Psoas muscle (tissue), 8 donors: Measurements from ENCODE around the gene LSM4. TPM values are rescaled to one million over a fixed set of nuclear protein-coding genes. Genes with fewer than 3 reads are reported as not detected.
"Not testable (repeated sequence)": the region's sequence is repeated elsewhere in the genome, so short reads cannot be mapped to it uniquely, and the experiment has no call there.

ENCODE experiments used
- ATAC-seq, 4 donors: fragments of 200-7000 bp; cut with Tn5 transposase; one replicate each; pipeline ENCODE4 v1.9.1; 2020; ENCODE audit warnings: moderate library complexity in 3 of 4, mild to moderate bottlenecking in 2 of 4
- DNase-seq, 2 donors: peaks; one replicate each; pipeline ENCODE4 v3.0.0-alpha.2; 2020
- H3K27ac ChIP-seq: fragments of 200-600 bp; one replicate; pipeline ENCODE4 v1.8.0; 2022
- H3K27me3 ChIP-seq, 3 donors: fragments of 200-600 bp in 1 of 3; one replicate each; pipeline versions ENCODE4 v1.6.1 to v1.8.0; 2013 to 2022; ENCODE audit warnings: low read length in 2 of 3, mild to moderate bottlenecking in 2 of 3, moderate library complexity in 1 of 3; ENCODE audit not compliant: insufficient read depth in 3 of 3
- H3K36me3 ChIP-seq, 2 donors: fragments of 200-600 bp in 1 of 2; one replicate each; pipeline versions ENCODE4 v1.6.1 to v1.8.0; 2013 to 2022; ENCODE audit warnings: low read depth in 1 of 2, mild to moderate bottlenecking in 1 of 2, moderate library complexity in 1 of 2; ENCODE audit not compliant: insufficient read depth in 1 of 2
- H3K4me1 ChIP-seq: fragments of 200-600 bp; one replicate; pipeline ENCODE4 v1.8.0; 2022
- H3K4me3 ChIP-seq: fragments of 200-600 bp; one replicate; pipeline ENCODE4 v1.8.0; 2022; ENCODE audit warnings: mild to moderate bottlenecking
- H3K9me3 ChIP-seq: fragments of 200-600 bp; one replicate; pipeline ENCODE4 v1.8.0; 2022
- WGBS, 3 donors: extraction: QIAGEN DNeasy Blood & Tissue Kit; methylation state at CpG; one replicate each; pipeline versions ENCODE4 v1.1.6 to v1.1.7; 2013; 5-methylcytosine and 5-hydroxymethylcytosine counted together
- intact Hi-C, 2 donors: fragments of 100-400 bp; cut with DNase I; formaldehyde crosslinking; loops; one replicate each; pipeline versions ENCODE4 v1.11.0 to v1.14.2; 2022
- polyA plus RNA-seq, 3 donors: library from polyadenylated mRNA; stranded (reverse); fragments of 200-250 nt; gene quantifications; one replicate each; pipeline ENCODE4 v1.2.3, GENCODE V29; 2013
- total RNA-seq, 4 donors: library from RNA; stranded (reverse); fragmentation: NEBNext Ultra II Directional in 2 of 4; extraction: Animal tissue kit (Norgen Biotek cat#: 25700) in 2 of 4; gene quantifications; one replicate each; pipeline versions ENCODE4 v1.2.1 to v1.2.4, GENCODE V29; 2021 to 2023
- TF ChIP-seq, protein P1 (sequence below): fragments of 200-600 bp; IDR thresholded peaks from one replicate; pipeline ENCODE4 v1.8.0; 2022; ENCODE audit warnings: antibody characterized with exemption
- donor health status: healthy with polysubstance abuse.
- donor health status: DM: no; HTN: no; CAD: no; lungs with moderate emphysema.
- donor health status: Bipolar disorder and iron deficiency.
- donor health status: healthy.
- donor health status: DM: yes; HTN: yes; CAD: no.
- donor health status: DM: no; HTN: no; CAD: no.
- donor health status: DM: no; HTN: no; CAD: no.
- donor health status: DM: yes; HTN: yes; CAD: no.

Gene LSM4
- total and polyA plus RNA-seq, 7 donors, result 87.9 to 215 (median 132) TPM

DNA sequence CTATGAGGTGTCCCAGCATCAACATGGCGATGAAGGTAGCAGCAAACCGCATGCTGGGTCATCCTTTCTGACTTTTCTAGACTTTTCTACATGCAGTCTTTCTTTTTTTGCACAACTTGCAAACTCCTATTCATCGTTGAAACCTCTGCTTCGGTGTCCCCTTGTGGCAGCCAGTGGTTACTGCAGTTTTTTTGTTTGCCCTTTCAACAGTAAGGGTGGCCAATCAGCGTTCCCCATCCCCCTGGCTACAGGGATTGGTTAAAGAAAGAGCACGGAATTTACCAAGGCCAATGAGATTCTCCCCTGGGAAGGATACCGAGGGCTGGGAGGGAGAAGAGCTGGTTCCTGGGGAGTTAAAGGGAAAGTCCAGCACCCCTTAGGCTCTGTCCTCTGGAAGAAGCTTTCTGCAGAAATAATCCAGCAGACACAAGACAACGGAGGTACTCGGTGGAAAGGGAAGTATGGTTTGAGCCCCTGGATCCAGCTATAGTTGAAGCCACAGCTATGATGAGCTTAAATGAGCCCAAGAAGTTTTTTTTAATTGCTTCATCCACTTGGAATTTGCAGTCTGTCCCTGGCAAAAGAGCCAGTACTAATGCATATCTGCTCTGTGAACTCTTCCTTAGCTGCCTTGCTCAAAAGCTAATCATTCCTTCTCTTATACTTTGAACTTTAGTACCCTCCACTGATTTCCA lies 5.6 kb upstream of the LSM4 start:
- WGBS, 3 donors, result 3 to 6% (median 4%) methylated on average over 9 of the region's 9 CpGs
- Histone ChIP-seq H3K9me3 (no peaks in the 10 kb centered on the region), H3K36me3 (no peaks in the 10 kb centered on the region), H3K27ac (peak overlapping the region; percentile 71), H3K27me3 (no peaks in the 10 kb centered on the region), H3K4me1 (peaks cover 22% of the 10 kb centered on the region), H3K4me3 (peak overlapping the region; percentile 58)
- intact Hi-C loops, result no loop called here
- peak; percentile 89 to 92 for DNase-seq
- ATAC-seq, result peak; percentile 93 to 98 (median 94)
- TF ChIP-seq, protein P1, sequence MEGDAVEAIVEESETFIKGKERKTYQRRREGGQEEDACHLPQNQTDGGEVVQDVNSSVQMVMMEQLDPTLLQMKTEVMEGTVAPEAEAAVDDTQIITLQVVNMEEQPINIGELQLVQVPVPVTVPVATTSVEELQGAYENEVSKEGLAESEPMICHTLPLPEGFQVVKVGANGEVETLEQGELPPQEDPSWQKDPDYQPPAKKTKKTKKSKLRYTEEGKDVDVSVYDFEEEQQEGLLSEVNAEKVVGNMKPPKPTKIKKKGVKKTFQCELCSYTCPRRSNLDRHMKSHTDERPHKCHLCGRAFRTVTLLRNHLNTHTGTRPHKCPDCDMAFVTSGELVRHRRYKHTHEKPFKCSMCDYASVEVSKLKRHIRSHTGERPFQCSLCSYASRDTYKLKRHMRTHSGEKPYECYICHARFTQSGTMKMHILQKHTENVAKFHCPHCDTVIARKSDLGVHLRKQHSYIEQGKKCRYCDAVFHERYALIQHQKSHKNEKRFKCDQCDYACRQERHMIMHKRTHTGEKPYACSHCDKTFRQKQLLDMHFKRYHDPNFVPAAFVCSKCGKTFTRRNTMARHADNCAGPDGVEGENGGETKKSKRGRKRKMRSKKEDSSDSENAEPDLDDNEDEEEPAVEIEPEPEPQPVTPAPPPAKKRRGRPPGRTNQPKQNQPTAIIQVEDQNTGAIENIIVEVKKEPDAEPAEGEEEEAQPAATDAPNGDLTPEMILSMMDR, result peak; percentile 91

GRCh38 chr19:18326772-18327171 lies 3.9 kb upstream of the LSM4 start:
- intact Hi-C loops, result no loop called here
- TF ChIP-seq, protein P1, result no peak
- H3K27ac ChIP-seq, result no peak overlapping the region
- no peak overlapping the region for H3K4me3 ChIP-seq
- H3K9me3 ChIP-seq, result no peaks in the 10 kb centered on the region
- H3K36me3 ChIP-seq, result no peaks in the 10 kb centered on the region
- DNase-seq, result no peak
- H3K27me3 ChIP-seq, result no peaks in the 10 kb centered on the region
- no peak for ATAC-seq
- H3K4me1 ChIP-seq, result peaks cover 31% of the 10 kb centered on the region
- WGBS, 3 donors, result 91 to 96% (median 92%) methylated on average over 5 of the region's 5 CpGs

GRCh38 chr19:18324373-18324731 lies 1.5 kb upstream of the LSM4 start:
- DNase-seq (peak in 1 of 2 donors; percentile 69), ATAC-seq (peak in 3 of 4 donors; percentile 11 to 40 (median 17))
- Histone ChIP-seq H3K4me1 (peaks cover 43% of the 10 kb centered on the region), H3K27ac (peak overlapping the region; percentile 89)
- intact Hi-C loops, H3K36me3 ChIP-seq, H3K4me3 ChIP-seq, H3K27me3 ChIP-seq, H3K9me3 ChIP-seq: not testable (repeated sequence)
- WGBS, 3 donors, result 20 to 26% (median 22%) methylated on average over 6 of the region's 6 CpGs

GRCh38 chr19:18322318-18322758 lies 538 bp downstream of the LSM4 start:
- H3K4me1 ChIP-seq, result peaks cover 38% of the 10 kb centered on the region
- no peak for ATAC-seq
- WGBS, 3 donors, result 1 to 5% (median 4%) methylated on average over 7 of the region's 7 CpGs
- H3K36me3 ChIP-seq, result no peaks in the 10 kb centered on the region
- TF ChIP-seq, protein P1, result no peak
- H3K27me3 ChIP-seq, result no peaks in the 10 kb centered on the region
- peak overlapping the region; percentile 89 for H3K27ac ChIP-seq
- H3K9me3 ChIP-seq, result no peaks in the 10 kb centered on the region
- H3K4me3 ChIP-seq, result peak overlapping the region; percentile 85
- peak in 1 of 2 donors; percentile 49 for DNase-seq
- intact Hi-C loops, result loop anchor here in 1 of 2 donors (2.0 kb wide), 1 partner anchor 118 kb away; the partner anchor contains the start of gene RAB3A

DNA sequence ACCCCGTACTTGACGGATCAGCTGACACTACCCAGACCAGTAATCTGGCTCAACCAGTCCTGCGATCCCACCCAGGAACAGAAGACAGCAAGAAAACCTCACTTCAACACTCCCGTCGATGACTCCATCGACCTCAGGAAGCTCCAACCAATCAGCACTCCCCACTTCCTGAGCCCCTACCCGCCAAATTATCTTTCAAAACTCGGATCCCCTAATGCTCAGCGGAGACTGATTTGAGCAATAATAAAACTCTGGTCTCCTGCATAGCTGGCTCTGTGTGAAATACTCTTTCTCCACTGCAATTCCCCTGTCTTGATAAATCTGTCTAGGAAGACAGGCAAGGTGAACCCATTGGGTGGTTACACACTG lies 1.2 kb downstream of the LSM4 start:
- no peaks in the 10 kb centered on the region for H3K9me3 ChIP-seq
- peaks cover 38% of the 10 kb centered on the region for H3K4me1 ChIP-seq
- DNase-seq (no peak), ATAC-seq (no peak)
- H3K27me3 ChIP-seq, result no peaks in the 10 kb centered on the region
- H3K4me3 ChIP-seq, result peak overlapping the region; percentile 85
- peak overlapping the region; percentile 89 for H3K27ac ChIP-seq
- H3K36me3 ChIP-seq, result no peaks in the 10 kb centered on the region
- intact Hi-C loops, result loop anchor here in 1 of 2 donors (2.0 kb wide), 2 partner anchors 15 to 117 kb away; partner anchors contain the start of gene RAB3A
- TF ChIP-seq, protein P1, result no peak
- 40 to 48% (median 46%) methylated on average over 9 of the region's 9 CpGs for WGBS, 3 donors
